Stimulated activated CD4-positive, alpha-beta T cell treated with anti-CD3 and anti-CD28 coated beads, Interleukin-15, amount 100 ng/mL, for 48 hours (primary cell): ENCODE data around the gene SPATA13.
"Not testable (repeated sequence)": the region's sequence is repeated elsewhere in the genome, so short reads cannot be mapped to it uniquely, and the experiment has no call there.

Experiments
- DNase-seq, 2 donors: peaks; one replicate each; pipeline ENCODE4 v3.0.0-alpha.2; 2020; ENCODE audit warnings: low read depth in 2 of 2

The SPATA13 gene

DNA sequence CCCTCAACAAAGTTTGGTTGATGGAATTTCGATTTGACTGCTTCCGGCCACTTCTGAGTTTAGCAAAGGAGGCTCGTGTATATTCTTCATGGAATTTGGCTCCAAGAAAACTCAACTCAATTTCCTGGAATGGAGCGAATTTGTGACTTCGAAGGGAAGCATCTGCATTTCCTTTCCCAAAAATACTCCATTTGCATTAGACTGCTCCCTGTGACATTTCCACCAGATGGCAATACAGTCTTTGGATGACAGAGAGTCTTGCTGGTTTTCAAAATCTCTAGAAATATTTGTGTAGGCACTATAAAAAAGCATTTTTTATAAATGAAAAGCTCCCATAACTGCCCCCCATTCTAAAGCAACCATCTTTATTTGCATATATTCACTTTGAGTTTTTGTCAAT lies 152.9 kb downstream of the SPATA13 start:
- DNase-seq, result no peak

DNA sequence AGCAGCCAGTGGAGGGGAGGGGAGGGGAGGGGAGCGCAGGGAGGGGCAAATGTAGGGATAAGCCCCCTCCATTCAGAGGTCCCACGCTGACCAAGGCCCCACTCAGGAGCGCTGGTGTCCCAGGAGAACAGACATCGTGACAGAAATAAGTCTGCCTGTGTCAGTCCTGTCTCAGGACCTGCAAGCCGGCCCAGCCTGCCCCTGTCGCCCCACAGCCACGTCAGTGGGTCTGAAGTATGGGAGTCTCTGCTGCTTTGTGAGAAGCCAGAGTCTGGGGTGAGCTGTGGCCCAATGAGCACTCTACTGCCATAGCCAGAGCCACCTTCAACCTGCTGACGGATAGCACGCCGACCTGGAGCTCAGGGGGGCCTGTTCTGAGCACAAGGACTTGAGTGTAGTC lies 157.3 kb downstream of the SPATA13 start:
- DNase-seq, result not testable (repeated sequence)

DNA sequence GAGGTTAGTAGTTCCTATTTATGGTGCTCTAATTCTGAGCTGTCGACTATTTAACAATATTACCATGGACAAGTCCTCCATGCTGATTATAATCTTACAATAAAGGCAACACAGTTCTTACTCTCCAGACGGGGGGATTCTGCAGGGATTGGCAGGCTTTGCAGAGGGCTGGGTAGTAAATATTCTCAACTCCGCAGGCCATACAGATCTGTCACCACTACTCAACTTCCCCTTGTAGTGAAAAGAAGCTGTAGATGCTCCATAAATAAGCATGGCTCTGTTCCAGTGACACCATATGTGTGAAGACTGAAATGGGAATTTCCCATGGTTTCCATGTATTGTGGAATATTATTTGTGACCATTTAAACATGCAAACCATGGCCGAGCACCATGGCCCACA lies 158.4 kb downstream of the SPATA13 start:
- not testable (repeated sequence) for DNase-seq

DNA sequence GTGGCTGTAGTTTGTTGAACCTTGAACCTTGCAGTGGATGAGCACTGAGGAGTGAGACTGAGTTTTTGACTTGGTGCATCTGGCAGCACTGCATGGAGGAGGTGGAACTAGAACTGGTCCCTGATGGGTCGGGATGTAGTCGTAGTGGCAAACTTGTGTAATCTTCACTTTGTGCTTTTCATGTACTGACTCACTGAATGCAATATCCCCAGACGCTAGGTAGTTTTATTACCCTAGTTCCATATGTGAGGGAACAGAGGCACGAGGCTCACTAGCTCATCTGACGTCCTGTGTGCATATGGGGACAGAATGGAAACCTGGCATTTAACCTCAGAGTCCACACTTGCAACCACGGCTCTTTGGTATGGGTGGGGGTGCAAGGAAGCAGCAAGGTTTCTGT lies 159.1 kb downstream of the SPATA13 start:
- DNase-seq, result not testable (repeated sequence)

DNA sequence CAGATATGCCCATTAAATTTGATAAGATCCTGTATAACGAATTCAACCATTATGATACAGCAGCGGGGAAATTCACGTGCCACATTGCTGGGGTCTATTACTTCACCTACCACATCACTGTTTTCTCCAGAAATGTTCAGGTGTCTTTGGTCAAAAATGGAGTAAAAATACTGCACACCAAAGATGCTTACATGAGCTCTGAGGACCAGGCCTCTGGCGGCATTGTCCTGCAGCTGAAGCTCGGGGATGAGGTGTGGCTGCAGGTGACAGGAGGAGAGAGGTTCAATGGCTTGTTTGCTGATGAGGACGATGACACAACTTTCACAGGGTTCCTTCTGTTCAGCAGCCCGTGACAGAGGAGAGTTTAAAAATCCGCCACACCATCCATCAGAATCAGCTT lies 160.9 kb downstream of the SPATA13 start:
- DNase-seq, result not testable (repeated sequence)

DNA sequence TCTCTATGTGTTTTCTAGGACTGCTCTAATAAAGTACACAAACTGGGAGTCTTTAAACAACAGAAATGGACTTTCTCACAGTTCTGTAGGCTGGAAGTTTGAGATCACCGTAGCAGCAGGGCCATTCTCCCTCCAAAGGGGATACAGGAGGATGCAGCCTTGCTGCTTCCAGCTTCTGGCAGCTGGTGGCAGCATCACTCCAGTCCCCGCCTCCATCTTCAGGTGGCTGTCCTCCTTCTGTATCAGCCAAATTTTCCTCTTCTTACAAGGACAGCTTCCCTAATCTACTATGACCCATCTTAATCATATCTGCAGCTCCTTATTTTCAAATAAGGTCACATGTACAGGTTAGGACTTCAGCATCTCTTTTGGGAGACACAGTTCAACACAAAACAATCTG lies 161.9 kb downstream of the SPATA13 start:
- DNase-seq, result not testable (repeated sequence)

DNA sequence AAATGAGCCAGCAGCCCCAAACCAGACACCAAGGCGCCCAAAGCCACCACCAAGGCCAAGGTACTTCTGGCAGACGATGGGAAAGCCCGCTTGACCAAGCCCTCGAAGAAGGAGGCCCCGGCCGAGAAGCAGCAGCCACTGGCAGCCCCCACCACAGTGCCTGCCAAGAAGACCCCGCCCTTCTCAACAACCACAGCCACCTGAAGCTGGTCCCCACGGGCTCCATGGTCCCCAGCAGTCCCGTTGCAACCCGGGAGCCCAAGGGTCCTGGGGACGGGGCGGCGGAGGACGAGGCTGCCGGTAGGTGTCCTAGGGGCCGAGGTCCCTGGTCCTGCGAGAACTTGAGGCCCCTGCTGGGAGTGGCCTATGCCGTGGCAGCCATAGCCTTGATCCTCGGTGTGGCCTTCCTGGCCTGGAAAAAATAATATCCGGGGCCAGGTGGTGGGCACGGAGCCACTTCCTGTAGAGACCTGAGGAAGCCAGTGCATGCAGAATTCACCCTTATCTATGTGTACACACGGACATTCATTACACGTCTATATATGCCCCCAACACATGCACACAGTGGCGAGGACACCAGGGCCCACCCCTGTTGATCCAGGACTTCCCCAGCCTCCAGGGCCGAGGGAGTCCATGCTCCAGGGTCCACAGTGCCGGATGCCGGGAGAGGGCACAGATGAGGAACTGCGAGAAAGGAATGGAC lies 162.7 kb downstream of the SPATA13 start:
- DNase-seq, result no peak

DNA sequence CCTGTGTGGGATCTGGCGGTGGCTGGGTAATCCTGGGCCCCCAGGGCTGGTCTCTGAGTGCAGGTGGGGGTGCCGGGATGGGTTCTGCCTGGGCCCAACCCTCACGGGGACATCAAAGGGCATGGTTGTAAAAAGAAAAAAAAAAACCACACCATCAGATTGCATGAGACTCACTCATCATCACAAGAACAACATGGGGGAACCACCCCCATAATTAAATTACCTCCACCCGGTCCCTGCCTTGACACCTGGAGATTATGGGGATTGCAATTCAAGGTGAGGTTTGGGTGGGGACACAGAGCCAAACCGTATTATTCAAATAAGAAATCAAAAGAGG lies 163.2 kb downstream of the SPATA13 start:
- DNase-seq, result no peak

DNA sequence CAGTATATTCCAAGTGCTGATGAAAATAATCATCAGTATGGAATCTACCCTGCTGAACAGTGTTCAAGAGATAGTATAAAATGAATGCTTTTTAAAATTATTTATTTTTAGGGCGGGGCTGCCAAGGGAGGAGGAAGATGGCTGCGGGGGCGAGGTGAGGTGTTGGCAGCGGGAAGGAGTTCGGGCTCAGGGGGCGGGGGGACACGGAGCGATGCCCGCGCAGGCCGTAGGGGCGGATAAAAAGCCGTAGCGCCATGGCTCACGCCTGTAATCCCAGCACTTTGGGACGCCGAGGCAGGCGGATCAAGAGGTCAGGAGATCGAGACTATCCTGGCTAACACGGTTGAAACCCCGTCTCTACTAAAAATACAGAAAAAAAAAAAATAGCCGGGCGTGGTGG lies 167.1 kb downstream of the SPATA13 start:
- DNase-seq, result not testable (repeated sequence)

DNA sequence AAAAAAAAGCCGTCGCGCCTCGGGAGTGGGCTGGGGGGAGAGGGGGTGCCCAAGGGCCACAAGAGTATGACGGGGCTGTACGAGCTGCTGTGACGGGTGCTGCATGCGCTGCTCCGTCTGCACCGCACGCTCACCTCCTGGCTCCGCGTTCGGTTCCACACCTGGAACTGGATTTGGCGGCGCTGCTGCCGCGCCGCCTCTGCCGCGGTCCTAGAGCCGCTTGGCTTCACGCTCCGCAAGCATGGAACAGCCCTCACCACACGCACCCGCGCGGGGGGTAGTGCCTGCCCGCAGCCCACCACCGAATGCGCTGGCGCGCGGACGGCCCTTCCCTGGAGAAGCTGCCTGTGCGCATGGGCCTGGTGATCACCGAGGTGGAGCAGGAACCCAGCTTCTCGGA lies 167.6 kb downstream of the SPATA13 start:
- no peak for DNase-seq

DNA sequence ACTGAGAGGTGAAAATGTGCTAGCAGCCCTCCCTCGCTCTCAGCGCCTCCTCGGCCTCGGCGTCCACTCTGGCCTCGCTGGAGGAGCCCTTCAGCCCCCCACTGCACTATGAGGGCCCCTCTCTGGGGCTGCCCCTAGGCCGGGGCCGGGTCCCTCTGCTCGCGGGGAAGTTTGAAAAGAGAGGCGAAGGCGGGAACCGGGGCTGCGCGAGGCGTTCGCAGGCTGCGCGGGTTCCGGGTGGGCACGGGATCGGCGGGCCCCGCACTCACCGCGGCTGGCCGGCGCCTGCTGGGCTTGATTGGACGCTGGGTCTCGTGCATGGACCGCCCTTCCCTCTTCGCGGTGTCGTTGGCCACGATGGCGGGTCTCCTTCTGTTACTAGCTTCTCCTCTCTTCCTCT lies 178.2 kb downstream of the SPATA13 start:
- DNase-seq, result no peak

DNA sequence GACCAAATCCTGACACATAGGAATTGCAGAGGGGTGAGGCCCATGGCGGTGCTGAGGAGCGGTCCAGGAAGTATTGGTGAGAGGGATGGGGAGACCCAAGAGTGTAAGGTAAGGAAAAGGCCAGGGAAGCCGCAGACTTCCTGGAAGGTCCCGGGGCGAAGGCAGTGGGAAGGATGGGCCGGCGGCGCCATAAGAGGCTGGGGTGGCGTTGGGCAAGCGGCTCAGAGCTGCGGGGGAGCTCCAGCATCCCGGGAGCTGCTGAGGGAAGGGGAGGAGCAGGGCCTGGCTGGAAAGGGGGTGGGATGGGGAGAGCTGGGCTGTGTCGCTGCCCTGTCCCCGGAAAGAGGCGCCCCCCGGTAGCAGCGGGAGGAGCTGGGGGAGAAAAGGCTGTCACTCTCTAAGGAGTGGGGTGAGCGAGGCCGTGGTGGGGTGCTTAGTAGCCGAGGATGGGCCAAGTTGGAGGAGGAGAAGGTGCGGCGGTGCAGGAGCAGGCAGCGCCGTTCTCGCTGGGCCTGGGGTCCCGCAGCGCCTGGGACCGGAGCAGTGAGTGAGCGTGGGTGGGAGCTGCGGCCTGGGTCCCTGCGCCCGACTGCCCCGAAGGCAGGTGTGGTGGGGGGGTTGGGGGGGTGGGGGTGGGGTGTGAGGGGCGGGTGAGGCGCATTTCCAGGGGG lies 179.6 kb downstream of the SPATA13 start:
- DNase-seq, result no peak

DNA sequence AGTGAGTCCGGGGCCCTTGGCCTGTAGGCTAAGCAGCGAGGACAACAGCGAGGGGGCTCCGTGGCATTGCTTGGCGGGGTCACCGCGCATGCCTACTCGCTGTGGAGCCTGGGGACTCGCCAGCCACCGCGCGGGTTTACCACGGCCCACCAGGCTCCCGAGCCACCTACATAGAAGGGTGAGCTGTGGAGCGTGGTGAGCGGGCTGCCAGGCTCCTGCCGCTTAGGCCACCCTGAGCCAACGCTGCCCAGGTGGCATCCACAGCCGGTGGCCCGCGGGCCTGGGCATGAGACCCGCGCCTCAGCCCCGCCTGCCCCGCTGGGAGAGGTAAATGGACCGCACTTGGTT lies 180.1 kb downstream of the SPATA13 start:
- DNase-seq, result no peak

DNA sequence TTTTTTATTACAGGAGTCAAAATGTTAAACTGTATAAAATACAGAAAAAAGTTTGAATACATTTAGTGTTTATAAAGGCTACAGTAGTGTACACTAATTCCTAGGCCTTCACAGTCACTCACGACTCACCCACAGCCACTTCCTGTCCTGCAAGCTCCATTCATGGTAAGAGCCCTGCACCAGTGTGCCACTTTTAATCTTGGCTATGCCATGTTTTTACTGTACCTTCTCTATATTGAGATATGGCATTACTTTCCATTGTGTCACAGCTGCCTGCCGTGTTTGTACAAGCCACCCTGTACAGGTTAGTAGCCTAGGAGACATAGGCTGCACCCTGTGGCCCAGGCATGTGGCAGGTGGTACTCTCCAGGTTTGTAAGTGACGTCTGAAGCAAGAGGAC lies 180.9 kb downstream of the SPATA13 start:
- DNase-seq, result no peak

DNA sequence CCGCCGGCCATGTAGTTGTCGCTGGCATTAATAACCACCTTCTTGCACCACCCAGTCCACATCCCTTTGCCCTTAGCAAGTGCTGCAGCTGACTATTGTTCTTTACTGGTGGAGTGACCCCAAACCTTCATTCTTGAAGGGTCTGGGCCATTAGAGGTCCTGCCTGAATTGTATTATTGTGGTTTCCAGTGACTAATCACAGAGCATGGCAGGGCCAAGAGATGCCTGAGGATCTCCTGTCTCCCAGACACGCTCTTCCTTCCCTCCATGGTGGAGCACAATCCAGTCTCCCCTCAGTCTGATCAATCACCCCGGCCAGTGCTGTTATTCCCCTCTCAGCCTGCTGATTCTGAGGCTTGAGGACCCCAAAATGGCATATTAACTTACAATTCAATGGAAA lies 187.9 kb downstream of the SPATA13 start:
- no peak for DNase-seq

DNA sequence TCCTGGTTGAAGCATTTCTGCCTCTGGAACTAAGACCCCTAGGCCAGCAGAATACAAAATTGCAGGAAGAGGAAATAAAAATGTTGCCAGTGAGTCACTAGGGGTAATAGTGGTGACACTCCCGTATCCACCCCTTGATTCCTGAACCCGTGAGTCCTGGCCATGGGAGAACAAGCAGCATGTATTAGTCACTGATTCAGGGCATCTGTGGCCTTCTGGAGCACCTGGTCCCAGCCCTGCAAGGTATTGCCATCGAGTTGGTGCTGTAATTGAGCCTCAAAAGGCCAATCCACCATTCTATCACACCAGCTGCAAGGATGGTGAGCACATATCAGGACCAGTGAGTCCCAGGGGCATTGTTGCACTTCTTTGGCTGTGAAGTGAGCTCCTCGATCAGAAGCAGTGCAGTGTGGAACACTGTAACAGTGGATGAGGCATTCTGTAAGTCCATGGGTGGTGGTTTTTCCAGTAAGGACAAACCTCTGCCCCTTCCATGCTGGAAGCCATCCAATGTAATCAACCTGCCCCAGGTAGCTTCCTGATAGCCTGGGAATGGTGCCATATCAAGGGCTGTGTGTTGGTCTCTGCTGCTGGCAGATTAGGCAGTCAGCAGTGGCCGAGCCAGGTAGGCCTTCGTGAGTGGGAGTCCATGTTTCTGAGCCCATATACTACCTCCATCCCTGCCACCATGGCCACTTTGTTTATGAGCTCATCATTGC lies 188.4 kb downstream of the SPATA13 start:
- no peak for DNase-seq

DNA sequence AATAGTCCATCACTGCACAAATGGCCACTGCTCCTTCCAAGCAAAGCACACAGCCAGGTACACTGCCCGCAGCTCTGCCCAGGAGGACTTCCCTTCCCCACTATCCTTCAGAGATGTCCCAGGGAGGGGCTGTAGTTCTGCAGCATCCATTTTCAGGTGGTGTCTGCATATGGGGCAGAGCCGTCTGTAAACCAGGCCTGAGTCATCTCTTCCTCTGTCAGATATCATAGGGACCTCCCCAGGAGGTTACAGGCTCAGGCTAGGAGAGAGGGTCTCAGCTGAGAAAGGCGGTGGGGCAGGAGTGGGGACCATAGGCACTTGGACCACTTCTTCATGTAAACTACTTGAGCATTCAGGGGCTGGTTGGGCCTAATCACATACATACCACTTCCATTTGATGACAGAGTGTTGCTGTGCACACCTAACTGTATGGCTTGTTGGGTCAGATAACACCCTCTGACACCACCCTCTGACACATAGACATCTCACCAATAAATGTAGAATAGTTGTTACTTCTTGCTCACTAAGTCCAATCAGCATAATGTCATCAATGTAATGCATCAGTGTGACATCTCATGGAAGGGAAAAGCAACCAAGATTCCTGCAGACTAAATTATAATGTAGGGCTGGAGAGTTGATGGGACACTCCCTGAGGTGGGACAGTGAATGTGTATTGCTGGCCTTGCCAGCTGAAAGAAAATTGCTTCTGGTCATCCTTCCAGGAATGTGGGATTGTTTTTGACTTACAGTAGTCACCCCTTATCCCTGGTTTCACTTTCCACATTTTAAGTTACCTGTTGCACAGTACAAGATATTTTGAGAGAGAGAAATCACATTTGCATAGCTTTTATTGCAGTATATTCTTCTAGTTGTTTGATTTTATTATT lies 189.5 kb downstream of the SPATA13 start:
- not testable (repeated sequence) for DNase-seq

DNA sequence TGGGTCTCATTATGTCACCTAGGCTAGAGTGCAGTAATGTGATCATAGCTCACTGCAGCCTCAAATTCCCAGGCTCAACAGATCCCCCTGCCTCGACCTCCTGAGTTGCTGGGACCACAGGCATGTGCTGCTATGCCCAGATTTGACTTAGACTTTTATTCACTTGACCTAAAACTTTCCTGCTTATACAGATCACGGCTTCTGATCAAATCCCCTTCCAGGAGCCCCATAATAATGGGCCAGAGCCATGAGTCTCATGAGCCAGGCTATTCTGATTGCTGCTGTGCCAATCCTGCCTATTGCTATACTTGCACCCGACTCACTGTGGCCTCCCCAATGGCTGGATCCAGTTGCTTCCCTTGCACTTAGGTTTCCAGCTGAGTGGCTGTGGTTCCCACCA lies 190.9 kb downstream of the SPATA13 start:
- DNase-seq, result no peak

DNA sequence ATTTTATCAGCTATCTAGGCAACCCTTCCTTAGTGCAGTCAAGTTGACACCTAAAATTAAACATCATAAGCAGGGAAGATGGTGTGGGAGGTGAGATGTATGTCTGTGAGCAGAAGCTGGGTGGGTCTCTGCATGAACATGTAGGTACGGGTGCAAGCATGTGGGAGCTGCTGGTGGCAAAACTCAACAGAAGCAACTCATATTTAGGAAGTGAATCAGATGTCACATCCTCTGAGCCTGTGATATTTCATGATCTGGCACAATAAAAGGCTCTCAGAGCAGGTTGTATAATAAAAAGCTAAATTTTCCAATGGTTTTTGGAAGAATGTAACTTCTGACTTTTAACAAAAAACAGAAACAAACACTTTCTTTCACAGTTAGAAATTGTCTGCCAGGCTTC lies 193.2 kb downstream of the SPATA13 start:
- no peak for DNase-seq

DNA sequence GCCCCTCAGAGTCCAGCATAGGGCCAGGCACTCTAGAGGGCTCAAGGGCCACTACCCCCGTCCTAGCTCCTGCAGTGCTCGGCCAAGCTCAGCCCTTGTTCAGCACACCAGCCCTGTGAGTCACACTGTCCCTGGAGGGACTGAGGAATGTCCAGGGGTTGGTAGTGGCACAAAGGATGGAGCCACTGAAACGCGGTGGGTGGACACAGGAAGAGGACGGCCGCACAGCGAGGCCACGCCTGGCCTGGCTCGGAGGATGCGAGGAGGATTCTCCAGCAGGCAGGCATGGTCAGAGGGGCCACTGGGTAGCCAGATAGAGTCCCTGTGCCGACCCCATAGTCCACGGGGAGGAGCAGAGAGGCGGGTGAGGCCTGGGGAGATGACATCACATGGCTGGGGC lies 194.6 kb downstream of the SPATA13 start:
- DNase-seq, result no peak

DNA sequence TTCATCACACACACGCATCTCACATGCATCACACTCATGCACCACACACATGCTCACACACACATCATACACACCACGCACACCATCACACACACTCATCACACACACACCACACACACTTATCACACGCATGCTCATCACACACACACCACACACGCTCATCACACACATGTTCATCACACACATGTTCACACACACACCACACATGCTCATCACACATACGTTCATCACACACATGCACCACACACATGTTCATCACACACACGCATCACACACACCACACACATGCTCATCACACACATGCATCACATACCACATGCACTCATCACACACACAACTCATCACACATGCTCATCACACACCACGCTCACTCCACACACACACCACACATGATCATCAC lies 195.8 kb downstream of the SPATA13 start:
- no peak for DNase-seq
